K562 (cell line): ENCODE results near the gene PIP5KL1. TPM values are rescaled to one million over a fixed set of nuclear protein-coding genes. Genes with fewer than 3 reads are reported as not detected.

ENCODE experiments used
- ATAC-seq: fragments of 200-7000 bp; cut with Tn5 transposase; 3 replicates; pipeline ENCODE4 v1.9.1; 2020; ENCODE audit warnings: moderate library complexity
- BruUV-seq: library from RNA; stranded (reverse); fragments of 400-500 nt; replicated peaks from 2 replicates; lab custom pipeline; 2021; lab: Mats Ljungman, UMichigan
- CTCF ChIA-PET: fragments of 300-600 bp; formaldehyde crosslinking; extraction: SDS; loops from one replicate; lab custom pipeline; 2021; ENCODE audit warnings: low intra/inter-chr PET ratio; lab: Yijun Ruan, JAX
- POLR2A ChIA-PET: fragments of 300-600, 350-650 bp; sonication (Branson Sonifier 250); formaldehyde crosslinking; extraction: SDS; loops from one replicate; lab custom pipeline; 2021; ENCODE audit warnings: antibody characterized with exemption, inconsistent platforms; lab: Yijun Ruan, JAX
- DNase-seq, 4 experiments: peaks; one replicate each; pipeline versions ENCODE4 v3.0.0 to v3.0.0-alpha.2; 2011 to 2018; ENCODE audit warnings: low spot score in 3 of 4, mixed read lengths in 3 of 4; ENCODE audit errors: extremely low read depth in 1 of 4
- FAIRE-seq: peaks from 2 replicates; lab custom pipeline; 2011; peaks lifted over from hg19 to GRCh38; lab: Jason Lieb, UNC
- H2AFZ ChIP-seq: 2 replicates; pipeline ENCODE4 v1.6.0; 2011; ENCODE audit warnings: low read depth, low read length, control low read depth, inconsistent platforms
- H3K27ac ChIP-seq: fragments of 200-600 bp; 3 replicates; pipeline ENCODE4 v1.8.0; 2011; ENCODE audit warnings: low read depth, mild to moderate bottlenecking, control low read depth, inconsistent platforms, low read length, moderate library complexity, mixed read lengths; ENCODE audit errors: extremely low read depth
- H3K27me3 ChIP-seq, 2 experiments: fragments of 300-600 bp in 1 of 2; 2 replicates in 1 of 2; 3 replicates in 1 of 2; pipeline versions ENCODE4 v1.6.0 to v1.8.0; 2011; ENCODE audit warnings: inconsistent platforms in 2 of 2, low read length in 2 of 2, mild to moderate bottlenecking in 1 of 2, mixed read lengths in 1 of 2, moderate library complexity in 1 of 2; ENCODE audit not compliant: control insufficient read depth in 2 of 2, insufficient read depth in 2 of 2
- H3K36me3 ChIP-seq: fragments of 300-600 bp; 3 replicates; pipeline ENCODE4 v1.8.0; 2011; ENCODE audit warnings: mild to moderate bottlenecking, low read length, inconsistent platforms; ENCODE audit not compliant: control insufficient read depth, insufficient read depth
- H3K4me1 ChIP-seq, 2 experiments: fragments of 200-600 bp in 1 of 2; replicated peaks in 1 of 2; 2 replicates in 1 of 2; 3 replicates in 1 of 2; pipeline versions ENCODE4 v1.5.1 to v1.8.0; 2011; ENCODE audit warnings: inconsistent platforms in 2 of 2, low read length in 2 of 2, mild to moderate bottlenecking in 1 of 2, mixed read lengths in 1 of 2, moderate library complexity in 1 of 2; ENCODE audit not compliant: control insufficient read depth in 2 of 2, insufficient read depth in 2 of 2
- H3K4me2 ChIP-seq: 2 replicates; pipeline ENCODE4 v1.6.1; 2011; ENCODE audit warnings: low read length, control low read depth, inconsistent platforms, mixed read lengths; ENCODE audit not compliant: insufficient read depth
- H3K4me3 ChIP-seq: fragments of 200-600 bp; sonication (generic), shearing (Covaris generic); 2 replicates; pipeline ENCODE4 v1.5.1; 2016; ENCODE audit warnings: control low read depth, inconsistent platforms
- H3K79me2 ChIP-seq: fragments of 200-600 bp; 3 replicates; pipeline ENCODE4 v1.8.0; 2011; ENCODE audit warnings: low read length, inconsistent platforms; ENCODE audit not compliant: control insufficient read depth, insufficient read depth
- H3K9ac ChIP-seq, 2 experiments: 2 replicates each; pipeline versions ENCODE4 v1.6.0 to v1.6.1; 2011; ENCODE audit warnings: low read depth in 2 of 2, low read length in 2 of 2, control low read depth in 1 of 2, inconsistent platforms in 1 of 2, mild to moderate bottlenecking in 1 of 2, mixed read lengths in 1 of 2; ENCODE audit not compliant: insufficient read depth in 1 of 2
- H3K9me1 ChIP-seq: one replicate; pipeline ENCODE4 v1.6.0; 2011; ENCODE audit warnings: inconsistent platforms, mild to moderate bottlenecking, low read length, moderate library complexity; ENCODE audit not compliant: control insufficient read depth, insufficient read depth
- H3K9me3 ChIP-seq: replicated peaks from 2 replicates; pipeline ENCODE4 v1.5.1; 2011; ENCODE audit warnings: low read depth, low read length, inconsistent platforms; ENCODE audit not compliant: control insufficient read depth, insufficient read depth
- H4K20me1 ChIP-seq: replicated peaks from 2 replicates; pipeline ENCODE4 v1.6.1; 2011; ENCODE audit warnings: low read length, inconsistent platforms, mixed read lengths; ENCODE audit not compliant: control insufficient read depth, insufficient read depth
- AFF4 ChIP-seq: sonication (generic); formaldehyde crosslinking; IDR thresholded peaks from 2 replicates; pipeline ENCODE4 v1.8.0; 2023; ENCODE audit warnings: mild to moderate bottlenecking, missing genetic modification reagents
- SREBF2 ChIP-seq: sonication (generic); formaldehyde crosslinking; IDR thresholded peaks from 2 replicates; pipeline ENCODE4 v1.4.0; 2020; ENCODE audit warnings: mild to moderate bottlenecking, missing genetic modification reagents
- WGBS: fragments of 100-300 bp; shearing (Covaris generic); methylation state at CpG from one replicate; pipeline ENCODE4 v1.1.6; 2016; ENCODE audit warnings: low coverage, mixed read lengths; ENCODE audit not compliant: insufficient coverage; ENCODE audit errors: missing lambda C conversion rate; 5-methylcytosine and 5-hydroxymethylcytosine counted together
- in situ Hi-C: fragments of 300-500 bp; cut with MboI; formaldehyde crosslinking; loops from 4 replicates; pipeline ENCODE4 v1.15.0; 2018; ENCODE audit warnings: inconsistent platforms, mixed read lengths
- intact Hi-C: fragments of 100-400 bp; cut with micrococcal nuclease; formaldehyde crosslinking; loops from 2 replicates; pipeline ENCODE4 v1.14.2; 2022
- polyA plus RNA-seq, 8 experiments: library from polyadenylated mRNA; depleted of rRNA in 4 of 8; stranded (reverse) in 5 of 8; unstranded in 3 of 8; fragments of >200 nt; fragmentation: Nextera tagmentation in 2 of 8; fragmentation: Illumina TruSeq in 1 of 8; extraction: Ambion mirVana in 2 of 8; extraction: Trizol in 1 of 8; gene quantifications; 2 replicates each; pipeline versions ENCODE4 v1.2.1 to v1.2.3, GENCODE V29; 2011 to 2014; ENCODE audit warnings: inconsistent platforms in 1 of 8, missing spikeins in 1 of 8
- total RNA-seq, 7 experiments: library from RNA; depleted of rRNA in 6 of 7; stranded (reverse); fragments of >200 nt in 6 of 7; fragmentation: Illumina TruSeq in 2 of 7; extraction: Trizol in 2 of 7; gene quantifications; 2 replicates each; pipeline versions ENCODE4 v1.2.1 to v1.2.3, GENCODE V29; 2011 to 2021; ENCODE audit warnings: low replicate concordance in 1 of 7
- TF ChIP-seq, protein P1 (sequence below): fragments of 250-450 bp; sonication (Bioruptor Pico); IDR thresholded peaks from 2 replicates; pipeline ENCODE4 v1.4.0; 2020; ENCODE audit warnings: mild to moderate bottlenecking, moderate library complexity
- TF ChIP-seq, protein P2 (sequence below): fragments of 450-650 bp; IDR thresholded peaks from 2 replicates; pipeline ENCODE4 v1.6.1; 2018; ENCODE audit not compliant: partially characterized antibody

Gene PIP5KL1
- total and polyA plus RNA-seq, 9 of the 15 experiments (the other 6 are each of a cell fraction or from before 2014, with no cell fraction given), result 0.18 to 4.8 (median 1.2) TPM

GRCh38 chr9:127963359-127964064 is 32.9 kb upstream of the PIP5KL1 start (continued):
- TF ChIP-seq AFF4 (CRISPR knock-in tag) (no peak), SREBF2 (CRISPR knock-in tag) (no peak)

GRCh38 chr9:127963041-127963358 is 32.4 kb upstream of the PIP5KL1 start:
- BruUV-seq, result no TSS peak
- H2AFZ ChIP-seq, result no peak overlapping the region
- TF ChIP-seq, protein P1, sequence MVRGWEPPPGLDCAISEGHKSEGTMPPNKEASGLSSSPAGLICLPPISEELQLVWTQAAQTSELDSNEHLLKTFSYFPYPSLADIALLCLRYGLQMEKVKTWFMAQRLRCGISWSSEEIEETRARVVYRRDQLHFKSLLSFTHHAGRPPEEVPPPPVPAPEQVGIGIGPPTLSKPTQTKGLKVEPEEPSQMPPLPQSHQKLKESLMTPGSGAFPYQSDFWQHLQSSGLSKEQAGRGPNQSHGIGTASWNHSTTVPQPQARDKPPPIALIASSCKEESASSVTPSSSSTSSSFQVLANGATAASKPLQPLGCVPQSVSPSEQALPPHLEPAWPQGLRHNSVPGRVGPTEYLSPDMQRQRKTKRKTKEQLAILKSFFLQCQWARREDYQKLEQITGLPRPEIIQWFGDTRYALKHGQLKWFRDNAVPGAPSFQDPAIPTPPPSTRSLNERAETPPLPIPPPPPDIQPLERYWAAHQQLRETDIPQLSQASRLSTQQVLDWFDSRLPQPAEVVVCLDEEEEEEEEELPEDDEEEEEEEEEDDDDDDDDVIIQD (CRISPR knock-in tag), result no peak
- TF ChIP-seq, protein P2, sequence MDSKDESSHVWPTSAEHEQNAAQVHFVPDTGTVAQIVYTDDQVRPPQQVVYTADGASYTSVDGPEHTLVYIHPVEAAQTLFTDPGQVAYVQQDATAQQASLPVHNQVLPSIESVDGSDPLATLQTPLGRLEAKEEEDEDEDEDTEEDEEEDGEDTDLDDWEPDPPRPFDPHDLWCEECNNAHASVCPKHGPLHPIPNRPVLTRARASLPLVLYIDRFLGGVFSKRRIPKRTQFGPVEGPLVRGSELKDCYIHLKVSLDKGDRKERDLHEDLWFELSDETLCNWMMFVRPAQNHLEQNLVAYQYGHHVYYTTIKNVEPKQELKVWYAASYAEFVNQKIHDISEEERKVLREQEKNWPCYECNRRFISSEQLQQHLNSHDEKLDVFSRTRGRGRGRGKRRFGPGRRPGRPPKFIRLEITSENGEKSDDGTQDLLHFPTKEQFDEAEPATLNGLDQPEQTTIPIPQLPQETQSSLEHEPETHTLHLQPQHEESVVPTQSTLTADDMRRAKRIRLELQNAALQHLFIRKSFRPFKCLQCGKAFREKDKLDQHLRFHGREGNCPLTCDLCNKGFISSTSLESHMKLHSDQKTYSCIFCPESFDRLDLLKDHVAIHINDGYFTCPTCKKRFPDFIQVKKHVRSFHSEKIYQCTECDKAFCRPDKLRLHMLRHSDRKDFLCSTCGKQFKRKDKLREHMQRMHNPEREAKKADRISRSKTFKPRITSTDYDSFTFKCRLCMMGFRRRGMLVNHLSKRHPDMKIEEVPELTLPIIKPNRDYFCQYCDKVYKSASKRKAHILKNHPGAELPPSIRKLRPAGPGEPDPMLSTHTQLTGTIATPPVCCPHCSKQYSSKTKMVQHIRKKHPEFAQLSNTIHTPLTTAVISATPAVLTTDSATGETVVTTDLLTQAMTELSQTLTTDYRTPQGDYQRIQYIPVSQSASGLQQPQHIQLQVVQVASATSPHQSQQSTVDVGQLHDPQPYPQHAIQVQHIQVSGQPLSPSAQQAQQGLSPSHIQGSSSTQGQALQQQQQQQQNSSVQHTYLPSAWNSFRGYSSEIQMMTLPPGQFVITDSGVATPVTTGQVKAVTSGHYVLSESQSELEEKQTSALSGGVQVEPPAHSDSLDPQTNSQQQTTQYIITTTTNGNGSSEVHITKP, result no peak

More at GRCh38 chr9:127963041-127963358, 32.4 kb upstream of the PIP5KL1 start:
- no peaks in the 10 kb centered on the region for H3K9me3 ChIP-seq
- no peak overlapping the region for H3K4me3 ChIP-seq
- H3K79me2 ChIP-seq, result peaks cover 70% of the 10 kb centered on the region
- no peaks in the 10 kb centered on the region for H3K9me1 ChIP-seq
- WGBS, result 82% methylated on average over 3 of the region's 3 CpGs
- ATAC-seq (no peak), FAIRE-seq (no peak), DNase-seq (no peak)
- intact Hi-C loops, result no loop called here
- POLR2A ChIA-PET, result interaction anchor here (0.6 to 3.6 kb wide), 4 partner anchors 8 to 138 kb away, joined by 3 to 18 read pairs (median 3); no protein-coding TSS in a partner anchor
- in situ Hi-C loops, result loop anchor here (10.0 kb wide), 1 partner anchor 72 kb away; no protein-coding TSS in a partner anchor
- no peak overlapping the region for H3K27ac ChIP-seq
- H3K4me1 ChIP-seq, result peaks cover 36 to 65% of the 10 kb centered on the region in 2 experiments
- H4K20me1 ChIP-seq, result peaks cover 4% of the 10 kb centered on the region; the same call in 1 of the 2 replicates
- H3K4me2 ChIP-seq, result no peak overlapping the region
- H3K9ac ChIP-seq, result peak overlapping the region in 1 of 2 experiments; percentile 48; a peak in 1 of 4 replicates
- no peaks in the 10 kb centered on the region for H3K36me3 ChIP-seq
- CTCF ChIA-PET, result no interaction called here
- no peaks in the 10 kb centered on the region for H3K27me3 ChIP-seq
